GM12891 (cell line): Measurements from ENCODE around the gene INSRR.

Experiments used
- POLR2A ChIP-seq: IDR thresholded peaks from 2 replicates; pipeline ENCODE4 v1.6.1; 2011; ENCODE audit warnings: low read depth, low read length, control low read depth
- POU2F2 ChIP-seq: IDR thresholded peaks from 2 replicates; pipeline ENCODE4 v1.6.1; 2011; ENCODE audit warnings: low read depth, mild to moderate bottlenecking, control low read depth, low read length, moderate library complexity

DNA sequence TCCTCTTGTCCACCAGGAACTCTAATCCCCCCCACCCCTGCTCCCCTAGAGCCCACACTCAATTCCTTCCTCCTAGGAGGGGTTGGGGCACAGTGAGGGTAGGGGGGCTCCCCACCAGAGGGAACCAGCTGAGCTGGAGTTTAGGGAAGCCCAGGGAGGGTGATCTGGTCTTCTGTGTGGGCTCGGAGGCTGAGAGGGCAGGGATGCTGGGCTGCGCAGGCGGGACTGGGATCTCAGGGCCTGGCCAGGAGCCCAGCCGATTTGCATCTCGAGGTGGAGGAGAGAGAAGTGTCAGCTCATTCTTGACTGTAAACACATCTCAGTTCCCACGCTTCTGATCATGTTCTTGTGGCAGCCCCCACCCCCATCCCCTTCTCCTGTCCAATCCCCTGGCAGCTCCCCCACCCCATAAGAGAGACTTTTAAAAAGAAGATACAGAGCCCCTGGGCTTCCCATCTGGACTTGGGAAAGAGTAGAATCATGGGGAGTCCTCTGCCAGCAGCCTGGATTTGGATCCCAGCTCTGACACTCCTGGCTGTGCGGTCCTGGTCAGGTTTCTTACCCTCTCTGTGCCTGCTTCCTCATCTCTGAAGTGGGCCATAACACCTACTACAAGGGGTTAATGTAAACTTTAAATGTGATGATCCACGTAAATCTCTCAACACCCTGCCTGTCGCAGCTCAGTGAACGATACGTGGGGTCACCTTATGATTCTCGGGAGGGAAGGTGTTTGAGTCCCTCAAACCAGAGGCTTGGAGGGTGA lies 41.2 kb upstream of the INSRR start:
- TF ChIP-seq POLR2A = no peak
- TF ChIP-seq POU2F2 = no peak
